ENCODE data around the gene ENOX1. TPM values are rescaled to one million over a fixed set of nuclear protein-coding genes. Genes with fewer than 3 reads are reported as not detected.
A peak's percentile ranks its signal among the peaks of the same experiment; 100 is the strongest.

The ENOX1 gene
- total RNA-seq, 1 donor from 2014 or later: 2.0 TPM

DNA sequence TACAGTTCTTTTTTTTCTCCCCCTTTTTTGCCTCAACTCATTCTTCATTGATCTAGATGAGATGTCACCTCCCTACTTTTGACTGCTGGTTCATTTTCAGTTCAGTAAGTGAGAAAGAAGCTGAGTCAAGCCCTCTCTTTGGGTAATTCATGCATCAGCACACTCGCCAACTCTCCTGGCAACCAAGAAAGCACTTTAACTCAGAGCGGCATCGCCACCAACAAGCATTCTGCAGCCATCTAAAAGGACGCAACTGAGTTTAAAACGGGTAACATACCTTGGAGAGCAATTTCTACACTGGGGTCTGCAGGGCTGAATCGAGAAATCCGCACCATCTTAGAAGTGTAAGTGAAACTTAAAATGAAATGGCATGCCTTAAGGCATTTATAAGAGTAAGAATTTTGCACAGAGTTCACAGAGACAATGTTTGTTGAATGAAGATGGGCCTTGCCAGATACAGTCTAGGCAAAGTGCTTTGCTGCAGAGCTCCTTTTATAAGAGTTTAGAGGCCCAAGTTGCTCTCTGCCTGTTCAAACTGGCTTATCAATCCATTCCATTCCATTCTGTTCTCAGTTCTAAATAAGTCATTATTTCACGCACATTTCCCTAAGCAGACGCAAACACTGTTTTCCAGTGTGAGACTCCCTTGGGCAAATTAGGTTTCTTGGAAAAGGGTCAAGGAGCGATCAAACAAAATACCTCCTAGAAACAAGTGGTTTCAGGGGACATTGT lies 338.0 kb downstream of the ENOX1 start:
- no peak overlapping the region for H3K27ac Mint-ChIP-seq (ENCODE audit: unreplicated experiment)
- H3K4me3 Mint-ChIP-seq (ENCODE audit: unreplicated experiment): no peak overlapping the region

DNA sequence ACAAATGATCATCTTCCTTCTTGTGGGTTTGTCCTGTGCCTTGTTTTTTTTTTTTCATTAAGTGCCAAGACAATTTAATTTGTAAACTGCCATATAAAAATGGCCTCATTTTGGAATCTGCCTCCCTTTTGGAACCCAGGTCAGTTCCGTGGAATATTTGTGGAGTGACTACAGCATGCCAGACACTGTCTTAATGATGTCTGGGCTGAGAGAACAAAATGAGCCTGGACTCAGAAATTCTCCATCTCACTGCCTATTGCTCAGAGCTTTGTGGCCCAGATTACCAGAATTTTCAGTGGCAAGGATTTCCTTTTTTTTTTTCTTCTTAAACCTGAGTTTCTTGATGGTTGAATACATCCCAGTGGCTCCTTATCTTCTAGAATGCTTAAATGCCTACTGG lies 340.6 kb downstream of the ENOX1 start:
- TF ChIP-seq, protein P1, sequence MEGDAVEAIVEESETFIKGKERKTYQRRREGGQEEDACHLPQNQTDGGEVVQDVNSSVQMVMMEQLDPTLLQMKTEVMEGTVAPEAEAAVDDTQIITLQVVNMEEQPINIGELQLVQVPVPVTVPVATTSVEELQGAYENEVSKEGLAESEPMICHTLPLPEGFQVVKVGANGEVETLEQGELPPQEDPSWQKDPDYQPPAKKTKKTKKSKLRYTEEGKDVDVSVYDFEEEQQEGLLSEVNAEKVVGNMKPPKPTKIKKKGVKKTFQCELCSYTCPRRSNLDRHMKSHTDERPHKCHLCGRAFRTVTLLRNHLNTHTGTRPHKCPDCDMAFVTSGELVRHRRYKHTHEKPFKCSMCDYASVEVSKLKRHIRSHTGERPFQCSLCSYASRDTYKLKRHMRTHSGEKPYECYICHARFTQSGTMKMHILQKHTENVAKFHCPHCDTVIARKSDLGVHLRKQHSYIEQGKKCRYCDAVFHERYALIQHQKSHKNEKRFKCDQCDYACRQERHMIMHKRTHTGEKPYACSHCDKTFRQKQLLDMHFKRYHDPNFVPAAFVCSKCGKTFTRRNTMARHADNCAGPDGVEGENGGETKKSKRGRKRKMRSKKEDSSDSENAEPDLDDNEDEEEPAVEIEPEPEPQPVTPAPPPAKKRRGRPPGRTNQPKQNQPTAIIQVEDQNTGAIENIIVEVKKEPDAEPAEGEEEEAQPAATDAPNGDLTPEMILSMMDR (IDR thresholded peaks at IDR 0.05): no peak
- H3K36me3 Mint-ChIP-seq (ENCODE audit: low read depth): no peaks in the 10 kb centered on the region
- no peak overlapping the region for H3K27ac Mint-ChIP-seq (ENCODE audit: unreplicated experiment)
- H3K4me3 Mint-ChIP-seq (ENCODE audit: unreplicated experiment): no peak overlapping the region
- no peak for DNase-seq (ENCODE audit: low spot score)
- no peaks in the 10 kb centered on the region for H3K27me3 Mint-ChIP-seq (ENCODE audit: low read depth)
- no peaks in the 10 kb centered on the region for H3K9me3 Mint-ChIP-seq (ENCODE audit: low read depth)
- H3K4me1 Mint-ChIP-seq (ENCODE audit: low read depth): peaks cover 38% of the 10 kb centered on the region

More for the DNA sequence above, 338.0 kb downstream of the ENOX1 start:
- peaks cover 16% of the 10 kb centered on the region for H3K4me1 Mint-ChIP-seq (ENCODE audit: low read depth)
- TF ChIP-seq, protein P1 (IDR thresholded peaks at IDR 0.05): no peak
- no peaks in the 10 kb centered on the region for H3K36me3 Mint-ChIP-seq (ENCODE audit: low read depth)
- H3K27me3 Mint-ChIP-seq (ENCODE audit: low read depth): no peaks in the 10 kb centered on the region
- H3K9me3 Mint-ChIP-seq (ENCODE audit: low read depth): no peaks in the 10 kb centered on the region
- DNase-seq (ENCODE audit: low spot score): no peak

DNA sequence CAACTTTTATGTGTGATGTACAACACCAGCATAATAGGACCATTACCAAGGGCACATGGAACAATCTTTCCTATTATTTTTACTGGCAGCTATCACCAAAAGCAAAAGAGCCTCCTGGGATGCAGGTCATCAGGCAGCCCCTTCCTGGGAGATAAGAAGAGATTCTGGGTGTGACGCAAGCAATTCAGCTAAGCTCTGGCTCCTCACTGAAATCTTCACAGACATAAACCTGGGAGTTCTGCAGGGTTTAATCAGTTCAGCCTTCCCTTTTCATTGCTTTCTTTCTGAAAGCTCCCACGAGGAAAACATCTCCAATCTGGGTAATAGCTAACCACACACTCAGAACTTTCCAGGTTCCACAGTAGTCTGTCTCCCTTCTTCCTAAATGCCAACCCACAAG lies 341.1 kb downstream of the ENOX1 start:
- DNase-seq (ENCODE audit: low spot score): no peak
- H3K4me3 Mint-ChIP-seq (ENCODE audit: unreplicated experiment): no peak overlapping the region
- H3K4me1 Mint-ChIP-seq (ENCODE audit: low read depth): peaks cover 42% of the 10 kb centered on the region
- TF ChIP-seq, protein P1 (IDR thresholded peaks at IDR 0.05): no peak
- H3K27me3 Mint-ChIP-seq (ENCODE audit: low read depth): no peaks in the 10 kb centered on the region
- H3K27ac Mint-ChIP-seq (ENCODE audit: unreplicated experiment): no peak overlapping the region
- H3K36me3 Mint-ChIP-seq (ENCODE audit: low read depth): no peaks in the 10 kb centered on the region
- no peaks in the 10 kb centered on the region for H3K9me3 Mint-ChIP-seq (ENCODE audit: low read depth)

DNA sequence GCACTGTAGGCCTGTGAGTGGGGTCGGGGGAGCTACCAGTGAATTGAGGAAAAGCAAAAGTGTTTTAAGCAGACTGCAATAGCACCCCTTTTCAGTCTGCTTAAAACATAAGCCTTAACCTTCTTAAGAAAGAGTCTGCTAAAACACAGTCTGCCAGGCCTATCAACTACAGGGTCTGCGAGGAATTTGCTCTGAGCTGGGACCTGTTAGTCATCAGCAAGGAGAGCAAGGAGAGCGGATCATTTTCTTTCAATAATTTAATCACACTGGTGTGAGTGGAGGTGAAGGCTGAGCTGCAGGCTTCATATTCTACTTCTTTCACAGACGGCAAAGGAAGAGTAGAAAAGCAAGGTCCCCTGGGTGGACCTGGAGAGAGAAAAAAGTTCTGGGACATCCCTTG lies 342.7 kb downstream of the ENOX1 start:
- no peaks in the 10 kb centered on the region for H3K27me3 Mint-ChIP-seq (ENCODE audit: low read depth)
- no peak overlapping the region for H3K4me3 Mint-ChIP-seq (ENCODE audit: unreplicated experiment)
- TF ChIP-seq, protein P1 (IDR thresholded peaks at IDR 0.05): no peak

DNA sequence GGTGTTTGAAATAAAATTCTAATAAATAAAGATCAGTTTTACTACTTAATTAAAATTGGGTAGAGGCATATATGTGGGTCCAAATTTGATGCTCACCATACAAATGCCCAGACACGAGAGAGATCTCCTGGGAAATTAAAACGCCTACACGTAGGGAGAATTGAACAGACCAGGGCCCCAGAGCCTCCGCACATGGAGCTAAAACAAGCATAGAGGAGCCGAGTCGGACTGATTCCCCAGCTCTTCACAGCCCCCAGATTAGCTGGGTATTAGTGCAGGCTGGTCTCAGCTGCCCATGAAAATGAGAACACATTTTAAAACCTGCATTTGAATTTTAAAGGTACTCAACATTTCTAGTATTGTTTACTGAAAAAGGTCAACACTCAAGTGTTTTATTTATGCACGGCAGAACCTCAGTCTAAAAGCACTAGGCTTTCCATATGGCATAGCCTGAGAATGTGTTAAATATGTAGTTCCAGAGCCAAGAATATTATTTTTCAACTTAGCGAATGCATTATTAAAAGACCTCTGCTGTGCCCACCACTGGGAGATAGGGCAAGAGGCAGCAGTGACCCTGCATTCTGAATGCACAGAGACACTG lies 344.8 kb downstream of the ENOX1 start:
- peak overlapping the region; percentile 39 for H3K4me3 Mint-ChIP-seq (ENCODE audit: unreplicated experiment)
- H3K27me3 Mint-ChIP-seq (ENCODE audit: low read depth): no peaks in the 10 kb centered on the region
- H3K4me1 Mint-ChIP-seq (ENCODE audit: low read depth): peaks cover 60% of the 10 kb centered on the region
- H3K36me3 Mint-ChIP-seq (ENCODE audit: low read depth): no peaks in the 10 kb centered on the region
- TF ChIP-seq, protein P1 (IDR thresholded peaks at IDR 0.05): no peak
- peak overlapping the region; percentile 62 for H3K27ac Mint-ChIP-seq (ENCODE audit: unreplicated experiment)
- no peaks in the 10 kb centered on the region for H3K9me3 Mint-ChIP-seq (ENCODE audit: low read depth)
- no peak for DNase-seq (ENCODE audit: low spot score)

More for the DNA sequence above, 342.7 kb downstream of the ENOX1 start:
- no peak for DNase-seq (ENCODE audit: low spot score)
- Mint-ChIP-seq H3K4me1 (ENCODE audit: low read depth) (peaks cover 42% of the 10 kb centered on the region), H3K9me3 (ENCODE audit: low read depth) (no peaks in the 10 kb centered on the region), H3K36me3 (ENCODE audit: low read depth) (no peaks in the 10 kb centered on the region), H3K27ac (ENCODE audit: unreplicated experiment) (no peak overlapping the region)
